SK-N-SH treated with all-trans-retinoic acid at 6 μM for 48 hours (cell line): ENCODE results near the gene BCAP29.

ENCODE experiments used
- ATAC-seq: fragments of 200-7000 bp; cut with Tn5 transposase; 3 replicates; pipeline ENCODE4 v1.9.1; 2020; ENCODE audit warnings: mild to moderate bottlenecking, moderate library complexity
- ARNTL ChIP-seq: fragments of 450-650 bp; formaldehyde crosslinking; IDR thresholded peaks from 2 replicates; pipeline ENCODE4 v1.5.0; 2020; ENCODE audit warnings: low read depth, mild to moderate bottlenecking, moderate library complexity, borderline replicate concordance
- BACH2 ChIP-seq: fragments of 250-450 bp; sonication (Bioruptor Pico); IDR thresholded peaks from 2 replicates; pipeline ENCODE4 v1.9.0; 2021; ENCODE audit warnings: mild to moderate bottlenecking, borderline replicate concordance
- CSDC2 ChIP-seq: fragments of 250-450 bp; sonication (Bioruptor Pico); IDR thresholded peaks from 2 replicates; pipeline ENCODE4 v1.5.0; 2020; ENCODE audit warnings: mild to moderate bottlenecking, moderate library complexity
- CSRNP3 ChIP-seq: fragments of 250-450 bp; sonication (Bioruptor Pico); IDR thresholded peaks from 2 replicates; pipeline ENCODE4 v1.5.1; 2021; ENCODE audit warnings: mild to moderate bottlenecking, moderate library complexity
- ESRRG ChIP-seq: fragments of 250-450 bp; sonication (Bioruptor Pico); IDR thresholded peaks from 2 replicates; pipeline ENCODE4 v1.6.1; 2021; ENCODE audit warnings: mild to moderate bottlenecking
- GLIS3 ChIP-seq: fragments of 250-450 bp; sonication (Bioruptor Pico); IDR thresholded peaks from 2 replicates; pipeline ENCODE4 v1.5.0; 2020; ENCODE audit warnings: mild to moderate bottlenecking, moderate library complexity
- ISL1 ChIP-seq: fragments of 250-450 bp; sonication (Bioruptor Pico); IDR thresholded peaks from 2 replicates; pipeline ENCODE4 v2.1.2; 2022; ENCODE audit warnings: mild to moderate bottlenecking, moderate library complexity
- OSR1 ChIP-seq: fragments of 250-450 bp; sonication (Bioruptor Pico); IDR thresholded peaks from 2 replicates; pipeline ENCODE4 v1.8.0; 2022; ENCODE audit warnings: moderate library complexity, mild to moderate bottlenecking, inconsistent platforms
- PATZ1 ChIP-seq: fragments of 250-450 bp; sonication (Bioruptor Pico); IDR thresholded peaks from 2 replicates; pipeline ENCODE4 v1.8.0; 2020; ENCODE audit warnings: mild to moderate bottlenecking, moderate library complexity, borderline replicate concordance
- POU6F1 ChIP-seq: fragments of 250-450 bp; sonication (Bioruptor Pico); IDR thresholded peaks from 2 replicates; pipeline ENCODE4 v1.8.0; 2021; ENCODE audit warnings: low read depth, mild to moderate bottlenecking, moderate library complexity, borderline replicate concordance
- PPARA ChIP-seq: fragments of 250-450 bp; sonication (Bioruptor Pico); IDR thresholded peaks from 2 replicates; pipeline ENCODE4 v1.5.0; 2020; ENCODE audit warnings: mild to moderate bottlenecking, borderline replicate concordance
- RARB ChIP-seq: fragments of 250-450 bp; sonication (Bioruptor Pico); IDR thresholded peaks from 2 replicates; pipeline ENCODE4 v1.8.0; 2021; ENCODE audit warnings: mild to moderate bottlenecking, moderate library complexity
- SNAI2 ChIP-seq: fragments of 250-450 bp; sonication (Bioruptor Pico); IDR thresholded peaks from 2 replicates; pipeline ENCODE4 v1.5.0; 2020; ENCODE audit warnings: mild to moderate bottlenecking, moderate library complexity
- TCF4 ChIP-seq: fragments of 250-450 bp; sonication (Bioruptor Pico); IDR thresholded peaks from 2 replicates; pipeline ENCODE4 v1.8.0; 2021; ENCODE audit warnings: mild to moderate bottlenecking, moderate library complexity, borderline replicate concordance
- TOX ChIP-seq: fragments of 250-450 bp; sonication (Bioruptor Pico); IDR thresholded peaks from 2 replicates; pipeline ENCODE4 v1.8.0; 2021; ENCODE audit warnings: mild to moderate bottlenecking, moderate library complexity, borderline replicate concordance
- TSHZ2 ChIP-seq: fragments of 250-450 bp; sonication (Bioruptor Pico); IDR thresholded peaks from 2 replicates; pipeline ENCODE4 v1.5.0; 2020; ENCODE audit warnings: mild to moderate bottlenecking, moderate library complexity
- ZFP3 ChIP-seq: fragments of 250-450 bp; sonication (Bioruptor Pico); IDR thresholded peaks from 2 replicates; pipeline ENCODE4 v1.5.0; 2020; ENCODE audit warnings: mild to moderate bottlenecking, moderate library complexity
- ZFP30 ChIP-seq: fragments of 450-650 bp; formaldehyde crosslinking; IDR thresholded peaks from 2 replicates; pipeline ENCODE4 v1.5.0; 2022; ENCODE audit warnings: mild to moderate bottlenecking, moderate library complexity
- ZNF565 ChIP-seq: fragments of 450-650 bp; formaldehyde crosslinking; conservative IDR thresholded peaks from 2 replicates; pipeline ENCODE4 v1.5.0; 2020; ENCODE audit warnings: low read depth, mild to moderate bottlenecking, moderate library complexity
- ZNF70 ChIP-seq: fragments of 450-650 bp; formaldehyde crosslinking; IDR thresholded peaks from 2 replicates; pipeline ENCODE4 v1.5.0; 2020; ENCODE audit warnings: mild to moderate bottlenecking, moderate library complexity
- ZNF8 ChIP-seq: fragments of 450-650 bp; formaldehyde crosslinking; IDR thresholded peaks from 2 replicates; pipeline ENCODE4 v1.5.0; 2020; ENCODE audit warnings: mild to moderate bottlenecking, moderate library complexity

BCAP29 gene

GRCh38 chr7:107613948-107614347, 33.9 kb downstream of the BCAP29 start:
- ATAC-seq, result peak; percentile 32; the same call in 2 of the 3 replicates
- no peak for TF ChIP-seq ZFP30
- no peak for TF ChIP-seq ZNF8
- TF ChIP-seq ESRRG (CRISPR knock-in tag), result no peak
- TF ChIP-seq PATZ1 (CRISPR knock-in tag), result no peak
- no peak for TF ChIP-seq TSHZ2
- TF ChIP-seq ZFP3 (CRISPR knock-in tag), result no peak
- TF ChIP-seq CSDC2 (CRISPR knock-in tag), result no peak
- TF ChIP-seq TOX (CRISPR knock-in tag), result no peak
- no peak for TF ChIP-seq PPARA (CRISPR knock-in tag)
- no peak for TF ChIP-seq OSR1 (CRISPR knock-in tag)

- peak; percentile 86 for ATAC-seq
- no peak for TF ChIP-seq BACH2 (CRISPR knock-in tag)
- TF ChIP-seq ISL1 (CRISPR knock-in tag), result peak; percentile 96
- no peak for TF ChIP-seq RARB
- peak; percentile 87; the same call in 1 of the 2 replicates for TF ChIP-seq TOX (CRISPR knock-in tag)
- no peak for TF ChIP-seq CSRNP3 (CRISPR knock-in tag)
- no peak for TF ChIP-seq ZNF565
- no peak for TF ChIP-seq ZNF70 (CRISPR knock-in tag)
Measured at GRCh38 chr7:107614425-107614824, 34.4 kb downstream of the BCAP29 start.

GRCh38 chr7:107615910-107616680, 36.0 kb downstream of the BCAP29 start:
- no peak for ATAC-seq
- TF ChIP-seq ISL1 (CRISPR knock-in tag) (no peak), ZNF565 (no peak), SNAI2 (no peak), GLIS3 (no peak), ZNF8 (no peak), TOX (CRISPR knock-in tag) (no peak), CSRNP3 (CRISPR knock-in tag) (no peak), ARNTL (CRISPR knock-in tag) (no peak), PATZ1 (CRISPR knock-in tag) (no peak), TCF4 (CRISPR knock-in tag) (no peak), POU6F1 (CRISPR knock-in tag) (no peak), CSDC2 (CRISPR knock-in tag) (no peak), ZNF70 (CRISPR knock-in tag) (no peak), ESRRG (CRISPR knock-in tag) (no peak), RARB (no peak)
